Esophagus squamous epithelium (tissue), 4 donors: ENCODE results near the gene AKAP17A.

Experiments used
- POLR2A ChIP-seq, 4 donors: fragments of 450-650 bp; IDR thresholded peaks; one replicate each; pipeline ENCODE4 v1.6.1; 2017; ENCODE audit warnings: antibody characterized with exemption in 4 of 4, mild to moderate bottlenecking in 4 of 4, moderate library complexity in 3 of 4
- TF ChIP-seq, protein P1 (sequence below), 6 experiments: fragments of 450-650 bp in 4 of 6; fragments of 200-600 bp in 2 of 6; sonication (generic) in 2 of 6; IDR thresholded peaks; one replicate each; pipeline ENCODE4 v1.5.1; 2016 to 2019; ENCODE audit warnings: antibody characterized with exemption in 6 of 6, mild to moderate bottlenecking in 4 of 6, moderate library complexity in 4 of 6

DNA sequence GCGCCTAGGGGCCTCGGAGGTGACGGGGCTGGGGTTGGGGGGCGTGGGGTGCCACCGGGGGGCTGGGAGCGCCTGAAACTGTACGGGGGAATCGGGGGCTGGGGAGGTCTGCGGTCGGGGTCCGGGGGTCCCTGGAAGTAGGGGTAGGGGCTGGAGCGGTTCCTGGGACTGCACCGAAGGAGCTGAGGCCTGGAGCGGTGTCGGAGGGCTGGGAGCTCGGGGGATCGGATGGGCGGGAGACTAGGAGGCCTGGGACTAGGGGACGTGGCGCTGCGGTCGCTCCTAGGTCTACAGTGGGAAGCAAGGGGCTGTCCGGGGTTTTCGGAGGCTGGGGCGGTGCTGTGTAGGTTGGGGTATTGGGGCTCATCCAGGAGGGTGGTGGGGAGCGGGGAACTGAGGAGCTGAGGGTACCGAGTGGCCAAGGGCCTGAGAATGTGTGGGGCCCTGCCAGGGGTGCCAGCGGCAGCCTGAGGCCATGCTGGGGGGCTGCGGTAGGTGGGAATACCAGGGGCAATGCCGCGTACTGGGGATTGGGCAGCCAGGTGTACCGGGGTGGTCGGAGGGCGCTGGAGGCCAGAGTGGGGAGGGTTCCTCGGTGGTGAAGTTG lies 562 bp downstream of the AKAP17A start:
- TF ChIP-seq, protein P1, sequence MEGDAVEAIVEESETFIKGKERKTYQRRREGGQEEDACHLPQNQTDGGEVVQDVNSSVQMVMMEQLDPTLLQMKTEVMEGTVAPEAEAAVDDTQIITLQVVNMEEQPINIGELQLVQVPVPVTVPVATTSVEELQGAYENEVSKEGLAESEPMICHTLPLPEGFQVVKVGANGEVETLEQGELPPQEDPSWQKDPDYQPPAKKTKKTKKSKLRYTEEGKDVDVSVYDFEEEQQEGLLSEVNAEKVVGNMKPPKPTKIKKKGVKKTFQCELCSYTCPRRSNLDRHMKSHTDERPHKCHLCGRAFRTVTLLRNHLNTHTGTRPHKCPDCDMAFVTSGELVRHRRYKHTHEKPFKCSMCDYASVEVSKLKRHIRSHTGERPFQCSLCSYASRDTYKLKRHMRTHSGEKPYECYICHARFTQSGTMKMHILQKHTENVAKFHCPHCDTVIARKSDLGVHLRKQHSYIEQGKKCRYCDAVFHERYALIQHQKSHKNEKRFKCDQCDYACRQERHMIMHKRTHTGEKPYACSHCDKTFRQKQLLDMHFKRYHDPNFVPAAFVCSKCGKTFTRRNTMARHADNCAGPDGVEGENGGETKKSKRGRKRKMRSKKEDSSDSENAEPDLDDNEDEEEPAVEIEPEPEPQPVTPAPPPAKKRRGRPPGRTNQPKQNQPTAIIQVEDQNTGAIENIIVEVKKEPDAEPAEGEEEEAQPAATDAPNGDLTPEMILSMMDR (IDR thresholded peaks at IDR 0.05) = no peak
- TF ChIP-seq POLR2A (IDR thresholded peaks at IDR 0.05) = no peak
